ENCODE results near the gene GAS7. TPM values are rescaled to one million over a fixed set of nuclear protein-coding genes. Genes with fewer than 3 reads are reported as not detected.

Gene GAS7
- total and polyA plus RNA-seq, 12 donors: 19.8 to 111 (median 61.8) TPM

- DNase-seq: peak in 1 of 2 donors; percentile 51
These were observed 292.5 kb downstream of the GAS7 start for GRCh38 chr17:9905902-9906301.

DNA sequence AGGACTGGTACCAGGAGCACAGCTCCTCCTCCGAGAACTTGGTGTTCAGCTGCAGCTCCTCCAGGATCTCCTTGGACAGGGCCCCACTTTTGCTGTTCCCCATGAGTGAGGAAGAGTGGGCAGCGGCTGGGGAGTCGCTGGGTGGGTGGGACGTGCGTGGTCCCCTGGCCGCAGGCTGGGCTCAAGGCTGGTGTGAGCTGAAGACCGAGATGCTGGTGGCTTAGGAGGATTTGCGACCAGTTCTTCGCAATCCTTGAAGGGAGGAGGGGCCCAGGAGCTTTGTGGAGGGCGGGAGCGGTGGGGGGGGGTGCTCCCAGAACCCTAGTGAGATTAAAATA lies 293.4 kb downstream of the GAS7 start, which contains the start of gene RCVRN:
TSS of gene RCVRN (minus strand) at position 194 of the 338 bp plus-strand sequence. CDS start at position 103, 91 bp downstream.
- H3K4me3 ChIP-seq: no peak within 1 kb of the TSS
- intact Hi-C loops (cut with DNase I): no loop called here
- TF ChIP-seq CTCF (IDR thresholded peaks at IDR 0.05): no peak
- H3K27ac ChIP-seq: no peak within 1 kb of the TSS
- peaks cover 0 to 5% (median 0%) of the 10 kb centered on the region in 9 donors for H3K4me1 ChIP-seq
- DNase-seq: no peak
- no peaks in the 10 kb centered on the region for H3K9me3 ChIP-seq
- no peaks in the 10 kb centered on the region for H3K36me3 ChIP-seq
- WGBS, 2 donors: 91 to 95% methylated on average over 10 to 11 of the region's 11 CpGs
- ATAC-seq: no peak
- peaks cover 0 to 30% (median 0%) of the 10 kb centered on the region in 7 donors for H3K27me3 ChIP-seq

More at GRCh38 chr17:9905902-9906301, 292.5 kb downstream of the GAS7 start:
- ATAC-seq: peak in 2 of 8 donors; percentile 28 to 40
- no peaks in the 10 kb centered on the region for H3K36me3 ChIP-seq
- H3K4me3 ChIP-seq: no peak overlapping the region
- no peak overlapping the region for H3K27ac ChIP-seq
- no peaks in the 10 kb centered on the region for H3K9me3 ChIP-seq
- intact Hi-C loops (cut with DNase I): no loop called here
- H3K4me1 ChIP-seq: no peaks in the 10 kb centered on the region
- peaks cover 0 to 30% (median 0%) of the 10 kb centered on the region in 7 donors for H3K27me3 ChIP-seq
- 8 to 12% methylated on average over 4 of the region's 4 CpGs for WGBS, 2 donors
- peak; percentile 34 to 68 (median 54) for TF ChIP-seq CTCF (IDR thresholded peaks at IDR 0.05)

- no peak for ATAC-seq
- no peak for TF ChIP-seq CTCF (IDR thresholded peaks at IDR 0.05)
- no peak for DNase-seq
- H3K4me1 ChIP-seq: peaks cover 0 to 5% (median 0%) of the 10 kb centered on the region in 9 donors
- peaks cover 0 to 31% (median 0%) of the 10 kb centered on the region in 7 donors for H3K27me3 ChIP-seq
- 94 to 95% methylated on average over 35 of the region's 35 CpGs for WGBS, 2 donors
- no peak overlapping the region for H3K27ac ChIP-seq
- intact Hi-C loops (cut with DNase I): no loop called here
- H3K9me3 ChIP-seq: no peaks in the 10 kb centered on the region
- H3K4me3 ChIP-seq: no peak overlapping the region
- H3K36me3 ChIP-seq: no peaks in the 10 kb centered on the region
These were observed 293.9 kb downstream of the GAS7 start for GRCh38 chr17:9904277-9905077.

DNA sequence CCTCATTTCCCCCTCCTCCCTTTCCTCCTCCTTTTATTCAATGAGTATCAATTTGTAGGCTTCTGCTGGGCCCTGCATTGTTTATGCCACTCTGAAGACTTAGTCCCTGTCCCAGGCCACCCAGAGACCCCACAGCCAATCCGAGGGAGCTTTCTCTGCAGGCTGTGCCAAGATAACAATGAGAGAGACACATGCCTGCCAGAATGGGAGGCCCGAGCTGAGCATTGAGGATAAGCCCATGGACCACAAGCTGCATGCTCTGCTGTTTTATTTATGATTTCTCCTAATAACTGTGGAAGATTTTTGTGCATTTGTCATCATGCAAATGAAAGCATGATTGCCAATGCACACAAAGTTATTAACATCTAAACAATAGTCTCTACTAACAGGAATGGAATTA lies 296.3 kb downstream of the GAS7 start:
- 23 to 27% methylated on average over 2 of the region's 2 CpGs for WGBS, 2 donors
- Histone ChIP-seq H3K4me3 (no peak overlapping the region), H3K4me1 (peaks cover 0 to 5% (median 0%) of the 10 kb centered on the region in 9 donors), H3K36me3 (no peaks in the 10 kb centered on the region), H3K9me3 (no peaks in the 10 kb centered on the region), H3K27ac (no peak overlapping the region), H3K27me3 (peaks cover 0 to 40% (median 0%) of the 10 kb centered on the region in 7 donors)
- intact Hi-C loops (cut with DNase I): no loop called here
- no peak for TF ChIP-seq CTCF (IDR thresholded peaks at IDR 0.05)
- DNase-seq (no peak), ATAC-seq (no peak)

Measured in heart right ventricle (tissue), 16 donors.